ENCODE results near the gene LARP1B.

The LARP1B gene

GRCh38 chr4:128134925-128135324, 73.8 kb downstream of the LARP1B start:
- DNase-seq (ENCODE audit: low read depth) = no peak
- no peak overlapping the region for H3K4me3 ChIP-seq (ENCODE audit: low read depth, low read length)
- no peak for TF ChIP-seq MYC (IDR thresholded peaks at IDR 0.05; ENCODE audit: low read depth, low read length)
- no peak for TF ChIP-seq CTCF (IDR thresholded peaks at IDR 0.05; ENCODE audit: low read depth, low read length)
- TF ChIP-seq POLR2A (IDR thresholded peaks at IDR 0.05; ENCODE audit: extremely low read depth, insufficient read length) = no peak
- TF ChIP-seq MAX (IDR thresholded peaks at IDR 0.05; ENCODE audit: low read depth, low read length) = no peak

- no peak overlapping the region for H3K4me3 ChIP-seq (ENCODE audit: low read depth, low read length)
- TF ChIP-seq CTCF (IDR thresholded peaks at IDR 0.05; ENCODE audit: low read depth, low read length) = no peak
- no peak for TF ChIP-seq POLR2A (IDR thresholded peaks at IDR 0.05; ENCODE audit: extremely low read depth, insufficient read length)
- TF ChIP-seq MAX (IDR thresholded peaks at IDR 0.05; ENCODE audit: low read depth, low read length) = no peak
- no peak for TF ChIP-seq MYC (IDR thresholded peaks at IDR 0.05; ENCODE audit: low read depth, low read length)
- DNase-seq (ENCODE audit: low read depth) = no peak
Measured at GRCh38 chr4:128135391-128135790, 74.3 kb downstream of the LARP1B start.

- H3K4me3 ChIP-seq (ENCODE audit: low read depth, low read length) = no peak overlapping the region
- TF ChIP-seq MAX (IDR thresholded peaks at IDR 0.05; ENCODE audit: low read depth, low read length) (no peak), POLR2A (IDR thresholded peaks at IDR 0.05; ENCODE audit: extremely low read depth, insufficient read length) (no peak), MYC (IDR thresholded peaks at IDR 0.05; ENCODE audit: low read depth, low read length) (no peak), CTCF (IDR thresholded peaks at IDR 0.05; ENCODE audit: low read depth, low read length) (no peak)
- no peak for DNase-seq (ENCODE audit: low read depth)
Measured at GRCh38 chr4:128141866-128142265, 80.8 kb downstream of the LARP1B start.

GRCh38 chr4:128145727-128146126, 84.6 kb downstream of the LARP1B start:
- no peak overlapping the region for H3K4me3 ChIP-seq (ENCODE audit: low read depth, low read length)
- TF ChIP-seq MYC (IDR thresholded peaks at IDR 0.05; ENCODE audit: low read depth, low read length) = no peak
- TF ChIP-seq POLR2A (IDR thresholded peaks at IDR 0.05; ENCODE audit: extremely low read depth, insufficient read length) = no peak
- TF ChIP-seq MAX (IDR thresholded peaks at IDR 0.05; ENCODE audit: low read depth, low read length) = no peak
- TF ChIP-seq CTCF (IDR thresholded peaks at IDR 0.05; ENCODE audit: low read depth, low read length) = no peak
- no peak for DNase-seq (ENCODE audit: low read depth)

- DNase-seq (ENCODE audit: low read depth) = no peak
- TF ChIP-seq MAX (IDR thresholded peaks at IDR 0.05; ENCODE audit: low read depth, low read length) (no peak), MYC (IDR thresholded peaks at IDR 0.05; ENCODE audit: low read depth, low read length) (no peak), POLR2A (IDR thresholded peaks at IDR 0.05; ENCODE audit: extremely low read depth, insufficient read length) (no peak), CTCF (IDR thresholded peaks at IDR 0.05; ENCODE audit: low read depth, low read length) (no peak)
Measured at GRCh38 chr4:128153800-128154199, 92.7 kb downstream of the LARP1B start.

More at GRCh38 chr4:128153800-128154199, 92.7 kb downstream of the LARP1B start:
- no peak overlapping the region for H3K4me3 ChIP-seq (ENCODE audit: low read depth, low read length)
